RWPE1 (cell line): ENCODE measurements around the gene PRR16.

Experiments used
- CTCF ChIA-PET: fragments of 350-600 bp; sonication (Branson Sonifier 250); formaldehyde crosslinking; extraction: SDS; loops from one replicate; lab custom pipeline; 2021; lab: Yijun Ruan, JAX
- POLR2A ChIA-PET: fragments of 400-600 bp; formaldehyde crosslinking; extraction: SDS; loops from one replicate; lab custom pipeline; 2020; ENCODE audit warnings: antibody characterized with exemption; ENCODE audit not compliant: low non-redundant PET; lab: Yijun Ruan, JAX
- DNase-seq: peaks from one replicate; pipeline ENCODE4 v3.0.0; 2012; ENCODE audit warnings: low spot score
- H3K27ac ChIP-seq: fragments of 450-650 bp; 2 replicates; pipeline ENCODE4 v1.5.1; 2017
- TF ChIP-seq, protein P1 (sequence below): fragments of 450-650 bp; conservative IDR thresholded peaks from 2 replicates; pipeline ENCODE4 v1.5.1; 2017; ENCODE audit warnings: low read depth, mild to moderate bottlenecking

PRR16 gene

DNA sequence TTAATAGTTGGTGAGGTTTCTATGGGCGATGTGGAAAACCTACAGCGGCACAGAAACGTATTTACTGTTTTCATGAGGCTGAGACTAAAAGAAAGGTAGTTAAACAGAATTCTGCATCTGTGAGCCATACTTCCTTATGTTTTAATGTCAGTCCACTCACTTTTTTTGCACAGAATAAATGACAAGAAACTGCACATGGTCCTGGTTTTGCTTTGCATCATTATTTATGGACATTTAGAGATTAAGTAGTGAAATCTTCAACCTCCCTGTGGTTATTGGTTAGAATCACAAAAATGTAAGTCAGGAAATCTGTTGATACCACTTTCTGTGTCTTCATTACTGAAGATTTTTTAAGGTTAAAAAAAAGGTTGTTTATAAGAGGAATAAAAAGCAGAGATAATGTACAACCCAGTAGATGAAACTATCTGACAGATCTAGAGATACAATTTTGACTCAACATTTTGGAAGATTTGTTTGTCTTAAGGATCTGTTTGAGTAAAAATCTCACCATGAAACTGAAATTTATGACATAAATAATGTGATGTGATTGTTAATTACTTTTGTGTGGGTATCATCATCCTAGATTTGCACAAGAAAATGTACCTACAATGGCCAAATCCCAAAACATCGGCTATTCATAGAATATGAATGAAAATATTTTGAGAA is 2.4 kb downstream of the PRR16 start:
- no peak for DNase-seq
- ChIA-PET POLR2A (no interaction called here), CTCF (interaction anchor here (0.7 kb wide), 1 partner anchor 1896 kb away, joined by 3 read pairs; no protein-coding TSS in a partner anchor)
- no peak overlapping the region for H3K27ac ChIP-seq
- TF ChIP-seq, protein P1, sequence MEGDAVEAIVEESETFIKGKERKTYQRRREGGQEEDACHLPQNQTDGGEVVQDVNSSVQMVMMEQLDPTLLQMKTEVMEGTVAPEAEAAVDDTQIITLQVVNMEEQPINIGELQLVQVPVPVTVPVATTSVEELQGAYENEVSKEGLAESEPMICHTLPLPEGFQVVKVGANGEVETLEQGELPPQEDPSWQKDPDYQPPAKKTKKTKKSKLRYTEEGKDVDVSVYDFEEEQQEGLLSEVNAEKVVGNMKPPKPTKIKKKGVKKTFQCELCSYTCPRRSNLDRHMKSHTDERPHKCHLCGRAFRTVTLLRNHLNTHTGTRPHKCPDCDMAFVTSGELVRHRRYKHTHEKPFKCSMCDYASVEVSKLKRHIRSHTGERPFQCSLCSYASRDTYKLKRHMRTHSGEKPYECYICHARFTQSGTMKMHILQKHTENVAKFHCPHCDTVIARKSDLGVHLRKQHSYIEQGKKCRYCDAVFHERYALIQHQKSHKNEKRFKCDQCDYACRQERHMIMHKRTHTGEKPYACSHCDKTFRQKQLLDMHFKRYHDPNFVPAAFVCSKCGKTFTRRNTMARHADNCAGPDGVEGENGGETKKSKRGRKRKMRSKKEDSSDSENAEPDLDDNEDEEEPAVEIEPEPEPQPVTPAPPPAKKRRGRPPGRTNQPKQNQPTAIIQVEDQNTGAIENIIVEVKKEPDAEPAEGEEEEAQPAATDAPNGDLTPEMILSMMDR = no peak

DNA sequence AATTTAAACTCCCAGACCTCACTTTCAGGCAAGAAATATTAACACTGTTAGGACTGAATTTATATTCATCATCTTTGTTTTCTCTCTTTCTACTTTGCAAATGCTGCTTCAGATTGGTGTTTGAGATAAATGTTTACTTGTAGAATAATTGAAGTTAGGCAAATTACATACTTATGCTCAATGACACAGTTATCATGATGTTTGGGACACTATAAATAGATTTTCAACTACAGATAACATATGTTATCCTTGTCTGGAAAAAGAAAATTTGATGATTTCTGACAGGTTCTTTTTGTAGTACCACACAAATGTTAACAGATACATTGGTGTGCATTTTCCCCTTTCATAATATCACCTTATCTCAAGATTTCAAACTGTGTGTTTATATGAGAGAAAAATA is 7.9 kb downstream of the PRR16 start:
- POLR2A ChIA-PET = no interaction called here
- no peak for DNase-seq
- TF ChIP-seq, protein P1 = no peak
- CTCF ChIA-PET = interaction anchor here (0.6 kb wide), 2 partner anchors 517 to 527 kb away, joined by 3 read pairs; no protein-coding TSS in a partner anchor
- no peak overlapping the region for H3K27ac ChIP-seq

DNA sequence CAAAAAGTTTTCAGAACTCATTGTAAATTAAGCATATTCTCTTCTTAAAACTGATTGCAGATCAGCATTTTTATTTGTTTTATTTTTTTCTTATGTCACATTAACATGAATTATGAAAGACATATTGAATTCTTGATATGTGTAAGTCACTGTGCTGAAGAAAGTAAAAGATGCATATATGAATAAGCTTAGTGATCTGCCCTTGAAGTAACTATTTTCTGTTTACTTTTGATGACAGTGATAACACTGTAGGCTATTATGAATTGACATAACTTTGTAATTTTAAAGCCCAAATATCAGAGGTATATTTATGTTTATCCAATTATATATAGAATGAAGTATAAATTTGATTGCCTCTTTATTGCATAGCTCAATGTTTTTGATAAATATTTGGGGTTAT is 8.8 kb downstream of the PRR16 start:
- ChIA-PET CTCF (interaction anchor here (0.6 kb wide), 2 partner anchors 8 to 528 kb away, joined by 3 read pairs; no protein-coding TSS in a partner anchor), POLR2A (no interaction called here)
- no peak overlapping the region for H3K27ac ChIP-seq
- TF ChIP-seq, protein P1 = no peak
- DNase-seq = no peak

DNA sequence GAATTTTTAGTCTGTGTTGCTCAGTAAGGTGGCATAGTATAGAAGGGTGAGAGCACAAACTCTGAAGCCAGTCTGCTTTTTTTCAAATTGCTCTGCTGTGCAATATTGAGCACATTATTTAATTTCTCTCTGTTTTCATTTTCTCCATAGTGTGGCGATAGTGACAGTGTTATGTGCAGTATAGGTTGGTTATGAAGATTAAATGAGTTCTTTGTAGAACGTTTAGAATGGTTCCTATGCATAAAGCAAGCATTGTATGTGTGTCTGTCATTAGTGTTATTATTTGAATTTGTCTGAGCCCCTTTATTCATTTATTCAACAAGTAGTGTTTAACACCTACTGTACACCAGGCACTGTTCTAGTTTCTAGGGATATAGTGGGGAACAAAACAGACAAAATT is 9.2 kb downstream of the PRR16 start:
- DNase-seq = no peak
- TF ChIP-seq, protein P1 = no peak
- ChIA-PET CTCF (interaction anchor here (0.6 kb wide), 1 partner anchor 8 kb away, joined by 3 read pairs; no protein-coding TSS in a partner anchor), POLR2A (no interaction called here)
- H3K27ac ChIP-seq = no peak overlapping the region

DNA sequence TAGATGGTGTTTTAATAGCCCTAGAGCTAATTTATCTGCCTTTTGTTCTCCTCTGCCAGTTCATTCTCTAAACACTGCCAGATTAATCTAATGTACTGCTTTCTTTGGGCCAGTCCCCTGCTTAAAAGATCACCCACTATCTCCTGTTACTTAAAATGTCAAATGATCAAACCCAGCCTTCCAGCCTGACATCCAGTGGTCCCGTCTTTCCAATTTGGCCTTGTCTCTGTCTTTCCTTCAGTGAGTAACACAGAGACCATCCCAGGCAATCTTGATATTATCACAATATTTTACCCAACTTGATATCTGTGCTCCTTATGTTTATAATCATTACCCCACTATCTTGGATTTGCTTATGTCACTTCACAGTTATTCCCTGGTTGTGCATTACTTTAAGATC is 12.0 kb downstream of the PRR16 start:
- H3K27ac ChIP-seq = no peak overlapping the region
- TF ChIP-seq, protein P1 = no peak
- DNase-seq = no peak
- ChIA-PET POLR2A (no interaction called here), CTCF (interaction anchor here (0.6 kb wide), 1 partner anchor 276 kb away, joined by 3 read pairs; no protein-coding TSS in a partner anchor)

DNA sequence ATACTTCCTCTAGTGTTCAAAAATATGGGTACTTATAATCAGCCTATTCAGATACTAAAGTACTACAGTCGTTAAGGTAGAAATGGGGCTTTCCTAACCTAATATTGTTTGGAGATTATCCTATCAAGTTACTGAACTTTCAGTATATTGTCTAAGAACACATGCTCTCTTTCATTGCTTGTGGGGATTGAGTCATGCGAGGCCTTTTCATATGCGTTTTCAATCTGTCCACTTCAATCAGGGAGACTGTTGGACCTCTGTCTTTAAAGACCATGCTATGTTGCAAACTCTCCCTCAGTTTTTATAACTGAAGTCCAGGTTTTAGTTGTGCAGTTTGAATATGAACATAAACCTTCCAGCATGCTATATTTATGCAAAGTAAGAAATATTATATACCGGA is 15.0 kb downstream of the PRR16 start:
- no peak for DNase-seq
- POLR2A ChIA-PET = no interaction called here

More for the DNA sequence above, 15.0 kb downstream of the PRR16 start:
- no peak overlapping the region for H3K27ac ChIP-seq
- CTCF ChIA-PET = no interaction called here
- TF ChIP-seq, protein P1 = no peak
